BJ (cell line): ENCODE results near the gene NCOA1. TPM values are rescaled to one million over a fixed set of nuclear protein-coding genes. Genes with fewer than 3 reads are reported as not detected.

Experiments used
- CTCF ChIA-PET: fragments of 350-600 bp; formaldehyde crosslinking; extraction: SDS; loops from one replicate; lab custom pipeline; 2021; ENCODE audit warnings: antibody characterized with exemption, inconsistent platforms; lab: Yijun Ruan, JAX
- POLR2A ChIA-PET: fragments of 300-600 bp; sonication (Branson Sonifier 250); formaldehyde crosslinking; extraction: SDS; loops from one replicate; lab custom pipeline; 2021; ENCODE audit warnings: antibody characterized with exemption; lab: Charles Lee
- DNase-seq: peaks from one replicate; pipeline ENCODE4 v3.0.0-alpha.2; 2011; ENCODE audit warnings: low read depth
- H3K27me3 ChIP-seq: 2 replicates; pipeline ENCODE4 v1.6.0; 2011; ENCODE audit warnings: low read length; ENCODE audit not compliant: control insufficient read depth, insufficient read depth
- H3K36me3 ChIP-seq: 2 replicates; pipeline ENCODE4 v1.5.1; 2011; ENCODE audit warnings: low read length; ENCODE audit not compliant: control insufficient read depth, insufficient read depth
- H3K4me3 ChIP-seq: 2 replicates; pipeline ENCODE4 v1.5.1; 2011; ENCODE audit warnings: low read depth, mild to moderate bottlenecking, control low read depth, low read length
- polyA plus RNA-seq: library from polyadenylated mRNA; depleted of rRNA; stranded (reverse); fragments of >200 nt; gene quantifications from 2 replicates; pipeline ENCODE4 v1.2.3, GENCODE V29; 2011
- TF ChIP-seq, protein P1 (sequence below): IDR thresholded peaks from 2 replicates; pipeline ENCODE4 v1.5.1; 2011; ENCODE audit warnings: low read depth, mild to moderate bottlenecking, control low read depth, inconsistent platforms, low read length, moderate library complexity; ENCODE audit not compliant: insufficient read depth

NCOA1 gene
- polyA plus RNA-seq, 1 experiment, result 16.0 TPM

GRCh38 chr2:24708537-24709152 lies 217.6 kb downstream of the NCOA1 start:
- Histone ChIP-seq H3K36me3 (peaks cover 1% of the 10 kb centered on the region; the same call in 1 of the 2 replicates), H3K4me3 (no peak overlapping the region), H3K27me3 (no peaks in the 10 kb centered on the region)
- POLR2A ChIA-PET, result no interaction called here
- CTCF ChIA-PET, result no interaction called here
- DNase-seq, result no peak
- TF ChIP-seq, protein P1, sequence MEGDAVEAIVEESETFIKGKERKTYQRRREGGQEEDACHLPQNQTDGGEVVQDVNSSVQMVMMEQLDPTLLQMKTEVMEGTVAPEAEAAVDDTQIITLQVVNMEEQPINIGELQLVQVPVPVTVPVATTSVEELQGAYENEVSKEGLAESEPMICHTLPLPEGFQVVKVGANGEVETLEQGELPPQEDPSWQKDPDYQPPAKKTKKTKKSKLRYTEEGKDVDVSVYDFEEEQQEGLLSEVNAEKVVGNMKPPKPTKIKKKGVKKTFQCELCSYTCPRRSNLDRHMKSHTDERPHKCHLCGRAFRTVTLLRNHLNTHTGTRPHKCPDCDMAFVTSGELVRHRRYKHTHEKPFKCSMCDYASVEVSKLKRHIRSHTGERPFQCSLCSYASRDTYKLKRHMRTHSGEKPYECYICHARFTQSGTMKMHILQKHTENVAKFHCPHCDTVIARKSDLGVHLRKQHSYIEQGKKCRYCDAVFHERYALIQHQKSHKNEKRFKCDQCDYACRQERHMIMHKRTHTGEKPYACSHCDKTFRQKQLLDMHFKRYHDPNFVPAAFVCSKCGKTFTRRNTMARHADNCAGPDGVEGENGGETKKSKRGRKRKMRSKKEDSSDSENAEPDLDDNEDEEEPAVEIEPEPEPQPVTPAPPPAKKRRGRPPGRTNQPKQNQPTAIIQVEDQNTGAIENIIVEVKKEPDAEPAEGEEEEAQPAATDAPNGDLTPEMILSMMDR, result no peak

- TF ChIP-seq, protein P1, result no peak
- Histone ChIP-seq H3K4me3 (no peak overlapping the region), H3K36me3 (peaks cover 1% of the 10 kb centered on the region; the same call in 1 of the 2 replicates), H3K27me3 (no peaks in the 10 kb centered on the region)
- ChIA-PET POLR2A (no interaction called here), CTCF (no interaction called here)
- no peak for DNase-seq
Observed at GRCh38 chr2:24710806-24711205, 219.8 kb downstream of the NCOA1 start.

DNA sequence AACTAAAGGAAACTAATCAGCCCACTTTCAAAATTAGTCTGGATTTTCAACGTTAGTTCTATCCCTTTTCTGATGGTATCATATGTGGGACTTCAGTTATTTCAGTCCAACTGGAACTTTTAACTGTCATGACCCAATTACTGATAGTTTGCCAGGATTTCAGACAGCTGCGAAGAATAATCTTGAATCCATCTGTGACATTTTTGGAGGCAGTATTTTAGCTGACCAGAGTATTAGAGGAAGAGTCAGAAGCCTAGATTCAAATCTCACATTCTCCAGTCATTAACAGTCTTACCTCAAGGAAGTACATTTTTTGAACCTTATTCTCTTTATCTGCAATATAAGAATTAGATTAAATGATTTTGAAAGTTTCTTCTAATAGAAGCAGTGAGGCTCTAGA lies 220.8 kb downstream of the NCOA1 start:
- Histone ChIP-seq H3K27me3 (no peaks in the 10 kb centered on the region), H3K36me3 (no peaks in the 10 kb centered on the region; the same call in 1 of the 2 replicates), H3K4me3 (no peak overlapping the region)
- DNase-seq, result no peak
- ChIA-PET CTCF (no interaction called here), POLR2A (no interaction called here)
- TF ChIP-seq, protein P1, result no peak

GRCh38 chr2:24712296-24712695 lies 221.2 kb downstream of the NCOA1 start:
- H3K4me3 ChIP-seq, result no peak overlapping the region
- POLR2A ChIA-PET, result no interaction called here
- no peaks in the 10 kb centered on the region; the same call in 1 of the 2 replicates for H3K36me3 ChIP-seq
- DNase-seq, result no peak
- CTCF ChIA-PET, result no interaction called here
- H3K27me3 ChIP-seq, result no peaks in the 10 kb centered on the region
- TF ChIP-seq, protein P1, result no peak

DNA sequence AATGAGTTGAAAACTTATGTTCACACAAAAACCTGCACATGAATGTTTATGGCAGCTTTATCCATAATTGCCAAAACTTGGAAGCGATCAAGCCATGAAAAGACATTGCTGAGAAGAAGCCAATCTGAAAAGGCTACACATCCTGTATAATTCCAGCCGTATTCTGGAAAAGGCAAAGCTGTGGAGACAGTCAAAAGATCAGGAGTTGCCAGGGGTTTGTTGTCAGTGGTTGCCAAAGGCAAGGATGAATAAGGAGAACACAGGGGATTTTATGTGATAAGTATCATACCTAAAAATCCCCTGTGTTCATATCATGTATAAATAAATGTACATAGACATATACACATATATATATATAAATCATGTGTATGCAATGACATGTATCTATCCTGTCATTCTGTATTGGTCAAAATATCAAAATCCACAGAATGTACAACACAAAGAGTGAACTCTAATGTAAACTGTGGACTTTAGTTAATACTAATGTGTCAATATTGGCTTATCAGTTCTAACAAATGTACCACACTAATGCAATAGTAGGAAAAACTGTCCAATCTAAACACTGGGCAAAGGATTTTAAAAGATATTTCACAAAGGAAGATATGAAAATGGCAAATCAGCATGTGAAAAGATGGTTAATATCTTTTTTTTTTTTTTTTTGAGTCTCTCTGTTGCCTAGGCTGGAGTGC lies 226.4 kb downstream of the NCOA1 start:
- CTCF ChIA-PET, result no interaction called here
- POLR2A ChIA-PET, result no interaction called here

More for the DNA sequence above, 226.4 kb downstream of the NCOA1 start:
- TF ChIP-seq, protein P1, result no peak
- no peaks in the 10 kb centered on the region for H3K36me3 ChIP-seq
- H3K27me3 ChIP-seq, result no peaks in the 10 kb centered on the region
- no peak overlapping the region for H3K4me3 ChIP-seq
- no peak for DNase-seq
